ENCODE measurements around the gene GPR176. TPM values are rescaled to one million over a fixed set of nuclear protein-coding genes. Genes with fewer than 3 reads are reported as not detected.

The GPR176 gene, protein sequence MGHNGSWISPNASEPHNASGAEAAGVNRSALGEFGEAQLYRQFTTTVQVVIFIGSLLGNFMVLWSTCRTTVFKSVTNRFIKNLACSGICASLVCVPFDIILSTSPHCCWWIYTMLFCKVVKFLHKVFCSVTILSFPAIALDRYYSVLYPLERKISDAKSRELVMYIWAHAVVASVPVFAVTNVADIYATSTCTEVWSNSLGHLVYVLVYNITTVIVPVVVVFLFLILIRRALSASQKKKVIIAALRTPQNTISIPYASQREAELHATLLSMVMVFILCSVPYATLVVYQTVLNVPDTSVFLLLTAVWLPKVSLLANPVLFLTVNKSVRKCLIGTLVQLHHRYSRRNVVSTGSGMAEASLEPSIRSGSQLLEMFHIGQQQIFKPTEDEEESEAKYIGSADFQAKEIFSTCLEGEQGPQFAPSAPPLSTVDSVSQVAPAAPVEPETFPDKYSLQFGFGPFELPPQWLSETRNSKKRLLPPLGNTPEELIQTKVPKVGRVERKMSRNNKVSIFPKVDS
- 9.4 TPM for polyA plus RNA-seq
- long read RNA-seq, donor 1, partial matches to known transcripts = 0 of 2 reads
- long read RNA-seq, donor 1, other reads (novel, unspliced or antisense) = 0 of 2 reads
- long read RNA-seq, donor 2, partial matches to known transcripts = 0 of 2 reads
- long read RNA-seq, donor 2, other reads (novel, unspliced or antisense) = 0 of 2 reads
- long read RNA-seq, donor 3 = 0 reads
- long read RNA-seq, donor 4 = 0 reads
- long read RNA-seq, donor 5, transcript GPR176-205 (3 exons, 2,816 nt) = major isoform, 5 of 5 reads
- long read RNA-seq, donor 5, partial matches to known transcripts = 0 of 5 reads
- long read RNA-seq, donor 5, other reads (novel, unspliced or antisense) = 0 of 5 reads
- long read RNA-seq, donor 6, partial matches to known transcripts = 0 of 2 reads
- long read RNA-seq, donor 6, other reads (novel, unspliced or antisense) = 0 of 2 reads
- long read RNA-seq, donor 7, partial matches to known transcripts = 0 of 3 reads
- long read RNA-seq, donor 7, other reads (novel, unspliced or antisense) = 0 of 3 reads
- long read RNA-seq, donor 8, partial matches to known transcripts = 45 of 45 reads
- long read RNA-seq, donor 8, other reads (novel, unspliced or antisense) = 0 of 45 reads
- long read RNA-seq, donor 9, partial matches to known transcripts = 0 of 1 reads
- long read RNA-seq, donor 9, other reads (novel, unspliced or antisense) = 0 of 1 reads
- long read RNA-seq, donor 10, partial matches to known transcripts = 0 of 2 reads
- long read RNA-seq, donor 10, other reads (novel, unspliced or antisense) = 0 of 2 reads
- long read RNA-seq, donor 11, partial matches to known transcripts = 0 of 2 reads
- long read RNA-seq, donor 11, other reads (novel, unspliced or antisense) = 0 of 2 reads

DNA sequence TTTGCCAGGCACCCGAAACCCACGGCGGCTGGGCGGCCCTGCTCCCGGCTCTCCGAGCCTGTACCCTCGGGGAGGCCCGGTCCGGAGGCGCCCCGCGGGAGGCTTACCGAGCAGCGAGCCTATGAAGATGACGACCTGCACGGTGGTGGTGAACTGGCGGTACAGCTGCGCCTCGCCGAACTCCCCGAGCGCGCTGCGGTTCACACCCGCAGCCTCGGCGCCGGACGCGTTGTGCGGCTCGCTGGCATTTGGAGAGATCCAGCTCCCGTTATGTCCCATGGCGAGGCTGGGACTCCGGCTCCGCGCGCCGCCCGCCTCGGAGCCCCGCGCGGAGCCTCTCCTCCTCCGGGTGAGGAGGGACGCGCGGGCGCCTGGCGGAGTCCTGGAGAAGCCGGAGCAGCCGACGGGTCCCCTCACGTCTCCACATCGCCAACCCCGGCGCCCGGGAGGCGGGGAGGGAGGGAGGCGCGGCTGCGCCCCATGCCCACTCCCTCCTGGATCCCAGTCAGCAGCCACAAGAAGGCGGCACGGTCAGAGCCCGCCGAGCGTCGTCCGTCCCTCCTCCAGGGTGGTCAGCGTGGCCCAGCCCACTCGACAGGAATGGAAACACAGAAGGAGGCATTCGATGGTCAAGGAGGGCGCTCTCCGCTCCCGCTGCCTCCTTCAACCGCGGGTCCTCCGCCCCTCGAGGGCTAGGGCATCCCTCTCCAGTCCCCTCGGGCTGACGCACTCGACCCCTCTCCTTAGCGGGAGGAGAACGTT lies at the start of gene GPR176:
Gene GPR176, minus strand, starts transcription at position 519 of the 762 bp plus-strand sequence. Its CDS starts 240 bp downstream, at position 279.
- WGBS (ENCODE audit: insufficient coverage, low lambda C conversion rate) = no CpG with 5 or more reads among the region's 84 CpGs
- peak in 1 of 2 donors; percentile 53 for DNase-seq

GRCh38 chr15:39969002-39969394 lies 48.9 kb upstream of the GPR176 start:
- peaks cover 4% of the 10 kb centered on the region for H3K4me1 ChIP-seq (ENCODE audit: control insufficient read depth, insufficient read depth, low read length)
- H3K9me3 ChIP-seq (ENCODE audit: control insufficient read depth, low read depth, low read length) = no peaks in the 10 kb centered on the region
- no peak overlapping the region for H3K4me3 ChIP-seq (ENCODE audit: low read length)
- no peak for DNase-seq
- no peaks in the 10 kb centered on the region for H3K27me3 ChIP-seq (ENCODE audit: control insufficient read depth, insufficient read depth, low read length)
- no peak overlapping the region for H3K27ac ChIP-seq (ENCODE audit: low read length)
- peaks cover 32% of the 10 kb centered on the region for H3K36me3 ChIP-seq (ENCODE audit: control insufficient read depth, insufficient read depth, low read length)
- no CpG with 5 or more reads among the region's 2 CpGs for WGBS (ENCODE audit: insufficient coverage, low lambda C conversion rate)

More for the DNA sequence above, at the start of gene GPR176:
- Histone ChIP-seq H3K27ac (ENCODE audit: low read length) (peak within 1 kb of the TSS; percentile 63), H3K9me3 (ENCODE audit: control insufficient read depth, low read depth, low read length) (peaks cover 13% of the 10 kb centered on the region), H3K4me3 (ENCODE audit: low read length) (peak within 1 kb of the TSS; percentile 71), H3K4me1 (ENCODE audit: control insufficient read depth, insufficient read depth, low read length) (peaks cover 6% of the 10 kb centered on the region), H3K36me3 (ENCODE audit: control insufficient read depth, insufficient read depth, low read length) (no peaks in the 10 kb centered on the region), H3K27me3 (ENCODE audit: control insufficient read depth, insufficient read depth, low read length) (peaks cover 30% of the 10 kb centered on the region)

- DNase-seq = no peak
- Histone ChIP-seq H3K27ac (ENCODE audit: low read length) (no peak overlapping the region), H3K36me3 (ENCODE audit: control insufficient read depth, insufficient read depth, low read length) (peaks cover 35% of the 10 kb centered on the region), H3K27me3 (ENCODE audit: control insufficient read depth, insufficient read depth, low read length) (no peaks in the 10 kb centered on the region), H3K4me1 (ENCODE audit: control insufficient read depth, insufficient read depth, low read length) (peaks cover under 1% of the 10 kb centered on the region), H3K9me3 (ENCODE audit: control insufficient read depth, low read depth, low read length) (no peaks in the 10 kb centered on the region), H3K4me3 (ENCODE audit: low read length) (no peak overlapping the region)
- WGBS (ENCODE audit: insufficient coverage, low lambda C conversion rate) = 100% methylated on average over 1 of the region's 3 CpGs
Observed at GRCh38 chr15:39968273-39969001, 48.4 kb upstream of the GPR176 start.

GRCh38 chr15:39966521-39966920 lies 46.5 kb upstream of the GPR176 start:
- H3K36me3 ChIP-seq (ENCODE audit: control insufficient read depth, insufficient read depth, low read length) = peaks cover 47% of the 10 kb centered on the region
- H3K9me3 ChIP-seq (ENCODE audit: control insufficient read depth, low read depth, low read length) = no peaks in the 10 kb centered on the region
- H3K4me3 ChIP-seq (ENCODE audit: low read length) = no peak overlapping the region
- H3K27ac ChIP-seq (ENCODE audit: low read length) = no peak overlapping the region
- no peak for DNase-seq
- no peaks in the 10 kb centered on the region for H3K4me1 ChIP-seq (ENCODE audit: control insufficient read depth, insufficient read depth, low read length)
- WGBS (ENCODE audit: insufficient coverage, low lambda C conversion rate) = 92% methylated on average over 2 of the region's 2 CpGs
- no peaks in the 10 kb centered on the region for H3K27me3 ChIP-seq (ENCODE audit: control insufficient read depth, insufficient read depth, low read length)

- no CpG with 5 or more reads among the region's 2 CpGs for WGBS (ENCODE audit: insufficient coverage, low lambda C conversion rate)
- no peaks in the 10 kb centered on the region for H3K27me3 ChIP-seq (ENCODE audit: control insufficient read depth, insufficient read depth, low read length)
- H3K4me3 ChIP-seq (ENCODE audit: low read length) = no peak overlapping the region
- peaks cover 61% of the 10 kb centered on the region for H3K36me3 ChIP-seq (ENCODE audit: control insufficient read depth, insufficient read depth, low read length)
- H3K9me3 ChIP-seq (ENCODE audit: control insufficient read depth, low read depth, low read length) = no peaks in the 10 kb centered on the region
- no peaks in the 10 kb centered on the region for H3K4me1 ChIP-seq (ENCODE audit: control insufficient read depth, insufficient read depth, low read length)
- H3K27ac ChIP-seq (ENCODE audit: low read length) = no peak overlapping the region
- DNase-seq = no peak
Observed at GRCh38 chr15:39963786-39964185, 43.7 kb upstream of the GPR176 start.

DNA sequence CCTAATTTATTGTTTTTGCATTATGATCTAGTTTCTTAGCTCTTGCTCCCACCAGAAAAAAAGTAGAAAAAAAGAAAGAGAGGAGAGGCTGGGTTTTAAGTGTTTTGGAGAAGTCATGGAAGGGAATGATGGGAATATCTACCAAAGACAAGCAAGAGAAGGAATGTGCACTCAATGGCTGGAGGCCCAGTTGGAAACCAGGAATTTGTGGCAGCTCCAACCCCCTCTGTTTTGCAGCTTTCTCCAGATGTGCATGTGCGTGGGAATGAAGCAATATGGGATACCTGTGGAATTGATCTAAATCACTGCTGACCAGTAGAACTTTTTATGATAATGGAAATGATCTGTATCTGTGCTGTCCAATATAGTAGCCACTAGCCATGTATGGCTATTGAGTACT lies 41.0 kb upstream of the GPR176 start:
- 100% methylated on average over 1 of the region's 1 CpG for WGBS (ENCODE audit: insufficient coverage, low lambda C conversion rate)
- no peaks in the 10 kb centered on the region for H3K9me3 ChIP-seq (ENCODE audit: control insufficient read depth, low read depth, low read length)
- H3K27ac ChIP-seq (ENCODE audit: low read length) = no peak overlapping the region
- peaks cover 62% of the 10 kb centered on the region for H3K36me3 ChIP-seq (ENCODE audit: control insufficient read depth, insufficient read depth, low read length)
- no peaks in the 10 kb centered on the region for H3K4me1 ChIP-seq (ENCODE audit: control insufficient read depth, insufficient read depth, low read length)
- no peak overlapping the region for H3K4me3 ChIP-seq (ENCODE audit: low read length)
- DNase-seq = no peak
- no peaks in the 10 kb centered on the region for H3K27me3 ChIP-seq (ENCODE audit: control insufficient read depth, insufficient read depth, low read length)

DNA sequence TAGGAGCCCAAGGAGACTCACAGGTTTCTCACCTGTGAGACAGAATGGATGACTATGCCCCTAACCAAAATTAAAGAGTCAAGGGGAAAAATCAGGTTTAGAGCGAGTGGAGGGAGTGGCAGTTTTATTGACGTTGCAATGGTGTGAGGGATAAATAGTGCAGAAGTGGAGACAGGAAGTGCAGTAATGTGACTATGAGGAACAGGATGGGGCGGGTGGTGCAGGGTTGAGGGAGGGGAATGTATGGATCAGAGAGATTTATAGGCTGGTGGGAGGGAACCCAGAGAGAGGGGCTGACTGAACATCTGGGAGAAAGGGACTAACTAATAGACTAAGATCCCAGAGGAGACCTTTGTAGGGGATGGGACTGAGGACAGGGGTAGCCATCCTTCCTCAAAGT lies 40.3 kb upstream of the GPR176 start:
- Histone ChIP-seq H3K27ac (ENCODE audit: low read length) (no peak overlapping the region), H3K27me3 (ENCODE audit: control insufficient read depth, insufficient read depth, low read length) (no peaks in the 10 kb centered on the region), H3K4me3 (ENCODE audit: low read length) (no peak overlapping the region), H3K36me3 (ENCODE audit: control insufficient read depth, insufficient read depth, low read length) (peaks cover 59% of the 10 kb centered on the region), H3K4me1 (ENCODE audit: control insufficient read depth, insufficient read depth, low read length) (no peaks in the 10 kb centered on the region), H3K9me3 (ENCODE audit: control insufficient read depth, low read depth, low read length) (no peaks in the 10 kb centered on the region)
- no CpG with 5 or more reads among the region's 3 CpGs for WGBS (ENCODE audit: insufficient coverage, low lambda C conversion rate)
- DNase-seq = no peak

- Histone ChIP-seq H3K4me1 (ENCODE audit: control insufficient read depth, insufficient read depth, low read length) (no peaks in the 10 kb centered on the region), H3K27me3 (ENCODE audit: control insufficient read depth, insufficient read depth, low read length) (no peaks in the 10 kb centered on the region), H3K9me3 (ENCODE audit: control insufficient read depth, low read depth, low read length) (no peaks in the 10 kb centered on the region), H3K4me3 (ENCODE audit: low read length) (no peak overlapping the region), H3K27ac (ENCODE audit: low read length) (no peak overlapping the region), H3K36me3 (ENCODE audit: control insufficient read depth, insufficient read depth, low read length) (peaks cover 63% of the 10 kb centered on the region)
- 70% methylated on average over 1 of the region's 1 CpG for WGBS (ENCODE audit: insufficient coverage, low lambda C conversion rate)
- DNase-seq = no peak
Observed at GRCh38 chr15:39959411-39959810, 39.3 kb upstream of the GPR176 start.

DNA sequence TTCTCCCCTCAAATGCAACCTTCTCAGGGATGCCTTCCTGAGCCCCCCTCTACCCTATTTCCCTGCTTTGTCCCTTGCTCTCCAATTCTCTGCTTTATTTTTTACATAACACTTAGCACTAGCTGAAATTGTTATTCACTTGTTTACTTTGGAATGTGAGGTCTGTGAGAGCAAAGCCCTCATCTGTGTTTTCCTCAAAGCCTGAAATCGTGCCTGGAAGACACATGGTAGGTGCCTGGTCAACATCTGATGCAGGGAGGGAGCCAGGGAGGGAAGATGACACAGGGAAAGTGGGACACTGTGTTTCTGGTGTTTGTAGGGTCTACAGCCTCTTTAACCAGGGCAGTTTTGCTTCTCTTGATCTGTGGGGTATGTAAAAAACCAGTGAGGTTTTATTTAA lies 37.4 kb upstream of the GPR176 start:
- WGBS (ENCODE audit: insufficient coverage, low lambda C conversion rate) = no CpG with 5 or more reads among the region's 1 CpG
- DNase-seq = no peak
- Histone ChIP-seq H3K27me3 (ENCODE audit: control insufficient read depth, insufficient read depth, low read length) (no peaks in the 10 kb centered on the region), H3K4me3 (ENCODE audit: low read length) (no peak overlapping the region), H3K36me3 (ENCODE audit: control insufficient read depth, insufficient read depth, low read length) (peaks cover 63% of the 10 kb centered on the region), H3K27ac (ENCODE audit: low read length) (no peak overlapping the region), H3K4me1 (ENCODE audit: control insufficient read depth, insufficient read depth, low read length) (no peaks in the 10 kb centered on the region), H3K9me3 (ENCODE audit: control insufficient read depth, low read depth, low read length) (no peaks in the 10 kb centered on the region)

All from large intestine (tissue), 12 donors.